Common myeloid progenitor, CD34-positive (primary cell): ENCODE results near the gene RAET1G. TPM values are rescaled to one million over a fixed set of nuclear protein-coding genes. Genes with fewer than 3 reads are reported as not detected.
"Not testable (repeated sequence)": the region's sequence is repeated elsewhere in the genome, so short reads cannot be mapped to it uniquely, and the experiment has no call there.

ENCODE experiments used
- CTCF ChIA-PET: fragments of 350-600 bp; sonication (Branson Sonifier 250); formaldehyde crosslinking; loops from one replicate; lab custom pipeline; 2021; ENCODE audit warnings: antibody characterized with exemption; lab: Charles Lee
- POLR2A ChIA-PET: fragments of 350-600 bp; sonication (Branson Sonifier 250); formaldehyde crosslinking; loops from one replicate; lab custom pipeline; 2021; ENCODE audit warnings: antibody characterized with exemption; lab: Charles Lee
- DNase-seq, 3 donors: peaks; one replicate each; pipeline versions ENCODE4 v3.0.0 to v3.0.0-alpha.2; 2013
- H3K27ac ChIP-seq, 2 experiments: 1 replicate in 1 of 2; 2 replicates in 1 of 2; pipeline ENCODE4 v1.7.0; 2013; ENCODE audit warnings: inconsistent platforms in 2 of 2, low read length in 2 of 2, mild to moderate bottlenecking in 2 of 2, low read depth in 1 of 2, moderate library complexity in 1 of 2; ENCODE audit not compliant: severe bottlenecking in 2 of 2, insufficient read depth in 1 of 2, poor library complexity in 1 of 2
- H3K27me3 ChIP-seq, 5 experiments: replicated peaks in 2 of 5; 1 replicate in 3 of 5; 2 replicates in 2 of 5; pipeline versions ENCODE4 v1.6.1 to v1.7.0; 2013; ENCODE audit warnings: low read length in 4 of 5, mild to moderate bottlenecking in 2 of 5, moderate library complexity in 2 of 5, inconsistent platforms in 1 of 5; ENCODE audit not compliant: insufficient read depth in 5 of 5, control insufficient read depth in 4 of 5
- H3K36me3 ChIP-seq, 4 experiments: 1 replicate in 2 of 4; 2 replicates in 2 of 4; pipeline versions ENCODE4 v1.6.1 to v1.7.0; 2013; ENCODE audit warnings: low read length in 3 of 4, control low read depth in 1 of 4, mild to moderate bottlenecking in 1 of 4; ENCODE audit not compliant: control insufficient read depth in 4 of 4, insufficient read depth in 4 of 4
- H3K4me1 ChIP-seq, 4 experiments: 1 replicate in 3 of 4; 2 replicates in 1 of 4; pipeline versions ENCODE4 v1.6.1 to v1.7.1; 2013; ENCODE audit warnings: low read length in 3 of 4, mild to moderate bottlenecking in 3 of 4, control low read depth in 1 of 4, inconsistent platforms in 1 of 4, moderate library complexity in 1 of 4; ENCODE audit not compliant: control insufficient read depth in 4 of 4, insufficient read depth in 4 of 4; ENCODE audit errors: control extremely low read depth in 1 of 4
- H3K4me3 ChIP-seq, 7 experiments: 1 replicate in 4 of 7; 2 replicates in 3 of 7; pipeline versions ENCODE4 v1.5.1 to v1.7.0; 2013; ENCODE audit warnings: mild to moderate bottlenecking in 7 of 7, low read length in 6 of 7, moderate library complexity in 6 of 7, inconsistent platforms in 2 of 7, low read depth in 2 of 7, control low read depth in 1 of 7; ENCODE audit not compliant: insufficient read depth in 4 of 7, control insufficient read depth in 1 of 7; ENCODE audit errors: extremely low read depth in 1 of 7
- H3K9me3 ChIP-seq, 5 experiments: 1 replicate in 4 of 5; 2 replicates in 1 of 5; pipeline versions ENCODE4 v1.6.1 to v1.7.1; 2013; ENCODE audit warnings: low read length in 4 of 5, mild to moderate bottlenecking in 2 of 5, inconsistent platforms in 1 of 5, low read depth in 1 of 5, moderate library complexity in 1 of 5; ENCODE audit not compliant: control insufficient read depth in 4 of 5, insufficient read depth in 2 of 5; ENCODE audit errors: control extremely low read depth in 1 of 5
- WGBS: methylation state at CpG from one replicate; pipeline ENCODE4 v1.1.5; 2013; ENCODE audit not compliant: insufficient coverage; 5-methylcytosine and 5-hydroxymethylcytosine counted together
- polyA plus RNA-seq: library from polyadenylated mRNA; unstranded; fragments of 120-200 nt; gene quantifications from one replicate; pipeline ENCODE4 v1.2.1, GENCODE V29; 2013

RAET1G gene
- not detected for polyA plus RNA-seq

GRCh38 chr6:149922642-149923326 lies at the start of gene RAET1G:
Gene RAET1G, minus strand, starts transcription at chr6:149923121. Its CDS starts 111 bp downstream, at chr6:149923010.
- ChIA-PET POLR2A (no interaction called here), CTCF (interaction anchor here (1.2 kb wide), 1 partner anchor 87 kb away, joined by 3 read pairs; no protein-coding TSS in a partner anchor)
- DNase-seq: peak; percentile 92 to 96 (median 95)
- Histone ChIP-seq H3K27ac (no peak within 1 kb of the TSS), H3K27me3 (peaks cover 6 to 69% (median 38%) of the 10 kb centered on the region in 5 experiments), H3K9me3 (peaks cover 0 to 2% (median 0%) of the 10 kb centered on the region in 5 experiments), H3K36me3 (no peaks in the 10 kb centered on the region), H3K4me1 (peaks cover 0 to 26% (median 24%) of the 10 kb centered on the region in 4 experiments), H3K4me3 (peak within 1 kb of the TSS; percentile 19 to 79 (median 64))
- 2% methylated on average over 31 of the region's 40 CpGs for WGBS

GRCh38 chr6:149969635-149970034 lies 46.7 kb upstream of the RAET1G start:
- Histone ChIP-seq H3K36me3 (no peaks in the 10 kb centered on the region), H3K4me3 (no peak overlapping the region), H3K27me3 (peaks cover 0 to 77% (median 18%) of the 10 kb centered on the region in 5 experiments), H3K9me3 (no peaks in the 10 kb centered on the region), H3K4me1 (peaks cover 0 to 10% (median 9%) of the 10 kb centered on the region in 4 experiments), H3K27ac (no peak overlapping the region)
- DNase-seq: no peak
- 100% methylated on average over 1 of the region's 2 CpGs for WGBS
- ChIA-PET POLR2A (no interaction called here), CTCF (interaction anchor here (0.7 to 1.7 kb wide), 4 partner anchors 8 to 47 kb away, joined by 3 to 4 read pairs (median 4); no protein-coding TSS in a partner anchor)

GRCh38 chr6:149968909-149969308 lies 46.0 kb upstream of the RAET1G start:
- H3K27ac ChIP-seq, H3K4me3 ChIP-seq, DNase-seq, H3K9me3 ChIP-seq, H3K36me3 ChIP-seq, POLR2A ChIA-PET: not testable (repeated sequence)
- 93% methylated on average over 2 of the region's 2 CpGs for WGBS
- peaks cover 0 to 17% (median 16%) of the 10 kb centered on the region in 4 experiments for H3K4me1 ChIP-seq
- peaks cover 0 to 77% (median 23%) of the 10 kb centered on the region in 5 experiments for H3K27me3 ChIP-seq
- CTCF ChIA-PET: interaction anchor here (1.7 kb wide), 1 partner anchor 22 kb away, joined by 4 read pairs; no protein-coding TSS in a partner anchor

GRCh38 chr6:149967999-149968398 lies 45.1 kb upstream of the RAET1G start:
- CTCF ChIA-PET, H3K4me3 ChIP-seq, H3K27ac ChIP-seq, DNase-seq, POLR2A ChIA-PET, H3K36me3 ChIP-seq, H3K9me3 ChIP-seq: not testable (repeated sequence)
- 100% methylated on average over 1 of the region's 2 CpGs for WGBS
- Histone ChIP-seq H3K27me3 (peaks cover 0 to 76% (median 22%) of the 10 kb centered on the region in 5 experiments), H3K4me1 (peaks cover 2 to 27% (median 25%) of the 10 kb centered on the region in 4 experiments)

- H3K27ac ChIP-seq: no peak overlapping the region
- no peak overlapping the region for H3K4me3 ChIP-seq
- H3K4me1 ChIP-seq: peaks cover 2 to 28% (median 27%) of the 10 kb centered on the region in 4 experiments
- no peaks in the 10 kb centered on the region for H3K36me3 ChIP-seq
- no peaks in the 10 kb centered on the region for H3K9me3 ChIP-seq
- no peak for DNase-seq
- ChIA-PET POLR2A (no interaction called here), CTCF (no interaction called here)
- 100% methylated on average over 3 of the region's 4 CpGs for WGBS
- peaks cover 0 to 76% (median 26%) of the 10 kb centered on the region in 5 experiments for H3K27me3 ChIP-seq
These were observed 44.7 kb upstream of the RAET1G start for GRCh38 chr6:149967591-149967990.

- not testable (repeated sequence) for H3K36me3 ChIP-seq
- H3K27me3 ChIP-seq: peaks cover 0 to 88% (median 29%) of the 10 kb centered on the region in 5 experiments
These were observed 43.4 kb upstream of the RAET1G start for GRCh38 chr6:149966319-149966718.

More at GRCh38 chr6:149966319-149966718, 43.4 kb upstream of the RAET1G start:
- H3K9me3 ChIP-seq, H3K4me3 ChIP-seq, POLR2A ChIA-PET, DNase-seq, H3K27ac ChIP-seq, CTCF ChIA-PET: not testable (repeated sequence)
- 100% methylated on average over 1 of the region's 2 CpGs for WGBS
- H3K4me1 ChIP-seq: peaks cover 2 to 28% (median 27%) of the 10 kb centered on the region in 4 experiments
